Tibial artery (tissue), 4 donors: ENCODE data around the gene ATP2A3.
A peak's percentile ranks its signal among the peaks of the same experiment; 100 is the strongest.

Experiments
- DNase-seq, 2 donors: peaks; one replicate each; pipeline ENCODE4 v3.0.0-alpha.2; 2019
- H3K27ac ChIP-seq, 2 donors: fragments of 200-600 bp; sonication (generic) in 1 of 2; 1 replicate in 1 of 2; 2 replicates in 1 of 2; pipeline ENCODE4 v1.5.1; 2018 to 2019; ENCODE audit warnings: mild to moderate bottlenecking in 1 of 2
- H3K27me3 ChIP-seq, 2 donors: fragments of 200-600 bp; sonication (generic) in 1 of 2; one replicate each; pipeline versions ENCODE4 v1.5.1 to v1.6.0; 2016 to 2019
- H3K36me3 ChIP-seq, 3 donors: fragments of 200-600 bp; sonication (generic) in 2 of 3; one replicate each; pipeline ENCODE4 v1.5.1; 2016 to 2019; ENCODE audit warnings: mild to moderate bottlenecking in 2 of 3
- H3K4me1 ChIP-seq, 4 donors: fragments of 200-600 bp; sonication (generic) in 2 of 4; 1 replicate in 3 of 4; 2 replicates in 1 of 4; pipeline ENCODE4 v1.5.1; 2016 to 2019
- H3K4me3 ChIP-seq, 2 donors: fragments of 200-600 bp; sonication (generic) in 1 of 2; 1 replicate in 1 of 2; 2 replicates in 1 of 2; pipeline ENCODE4 v1.5.1; 2018 to 2019; ENCODE audit warnings: mild to moderate bottlenecking in 2 of 2
- H3K9me3 ChIP-seq, 3 donors: fragments of 200-600 bp; sonication (generic) in 1 of 3; one replicate each; pipeline ENCODE4 v1.5.1; 2016 to 2019
- intact Hi-C: fragments of 100-400 bp; cut with DNase I; formaldehyde crosslinking; loops from one replicate; pipeline ENCODE4 v1.15.0; 2023; ENCODE audit warnings: low total_unique reads
- TF ChIP-seq, protein P1 (sequence below), 2 experiments: fragments of 200-600 bp in 1 of 2; fragments of 450-650 bp in 1 of 2; IDR thresholded peaks; one replicate each; pipeline ENCODE4 v1.5.1; 2017 to 2019; ENCODE audit warnings: antibody characterized with exemption in 2 of 2, mild to moderate bottlenecking in 1 of 2, moderate library complexity in 1 of 2

ATP2A3 gene

DNA sequence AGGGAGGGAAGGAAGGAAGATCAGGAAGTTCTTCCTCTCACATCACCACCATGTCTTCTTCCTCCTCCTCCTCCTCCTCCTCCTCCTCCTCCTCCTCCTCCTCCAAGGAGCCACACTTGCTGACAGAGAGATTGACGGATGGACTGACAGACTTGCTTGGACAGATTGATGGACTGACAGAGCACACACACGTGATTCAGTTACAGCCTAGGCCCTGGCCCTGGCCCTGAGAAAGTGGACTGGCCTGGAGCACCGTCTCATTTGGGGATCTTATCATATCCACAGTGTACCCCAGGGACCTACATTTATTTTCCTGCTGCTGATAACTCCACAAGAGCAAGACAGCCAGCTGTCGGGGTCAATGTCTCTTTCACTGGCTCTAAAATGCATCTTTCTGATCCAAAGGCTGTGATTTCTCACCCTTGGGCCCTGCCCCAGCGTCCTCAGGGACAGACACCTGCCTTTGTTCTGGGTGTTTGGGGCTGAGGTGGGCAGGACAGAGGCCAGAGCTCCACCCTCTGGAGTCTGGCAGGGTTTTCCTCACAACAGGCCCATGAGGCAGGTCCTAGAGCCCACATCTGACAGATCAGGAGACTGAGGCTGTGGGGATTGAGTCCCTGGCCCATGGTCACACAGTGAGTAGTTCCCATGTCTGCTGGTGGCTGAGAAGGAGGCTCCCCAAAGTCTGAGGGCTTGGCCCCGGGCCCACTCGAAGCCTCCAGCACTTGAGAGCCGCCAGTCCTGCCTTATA, 45.7 kb downstream of the ATP2A3 start:
- Histone ChIP-seq H3K9me3 (no peaks in the 10 kb centered on the region), H3K4me1 (peaks cover 11 to 82% (median 49%) of the 10 kb centered on the region in 4 donors), H3K27me3 (no peaks in the 10 kb centered on the region), H3K36me3 (no peaks in the 10 kb centered on the region), H3K4me3 (no peak overlapping the region), H3K27ac (peak overlapping the region; percentile 84 to 91)
- intact Hi-C loops: no loop called here
- TF ChIP-seq, protein P1, sequence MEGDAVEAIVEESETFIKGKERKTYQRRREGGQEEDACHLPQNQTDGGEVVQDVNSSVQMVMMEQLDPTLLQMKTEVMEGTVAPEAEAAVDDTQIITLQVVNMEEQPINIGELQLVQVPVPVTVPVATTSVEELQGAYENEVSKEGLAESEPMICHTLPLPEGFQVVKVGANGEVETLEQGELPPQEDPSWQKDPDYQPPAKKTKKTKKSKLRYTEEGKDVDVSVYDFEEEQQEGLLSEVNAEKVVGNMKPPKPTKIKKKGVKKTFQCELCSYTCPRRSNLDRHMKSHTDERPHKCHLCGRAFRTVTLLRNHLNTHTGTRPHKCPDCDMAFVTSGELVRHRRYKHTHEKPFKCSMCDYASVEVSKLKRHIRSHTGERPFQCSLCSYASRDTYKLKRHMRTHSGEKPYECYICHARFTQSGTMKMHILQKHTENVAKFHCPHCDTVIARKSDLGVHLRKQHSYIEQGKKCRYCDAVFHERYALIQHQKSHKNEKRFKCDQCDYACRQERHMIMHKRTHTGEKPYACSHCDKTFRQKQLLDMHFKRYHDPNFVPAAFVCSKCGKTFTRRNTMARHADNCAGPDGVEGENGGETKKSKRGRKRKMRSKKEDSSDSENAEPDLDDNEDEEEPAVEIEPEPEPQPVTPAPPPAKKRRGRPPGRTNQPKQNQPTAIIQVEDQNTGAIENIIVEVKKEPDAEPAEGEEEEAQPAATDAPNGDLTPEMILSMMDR (IDR thresholded peaks at IDR 0.05): peak in 1 of 2 experiments; percentile 22
- no peak for DNase-seq

DNA sequence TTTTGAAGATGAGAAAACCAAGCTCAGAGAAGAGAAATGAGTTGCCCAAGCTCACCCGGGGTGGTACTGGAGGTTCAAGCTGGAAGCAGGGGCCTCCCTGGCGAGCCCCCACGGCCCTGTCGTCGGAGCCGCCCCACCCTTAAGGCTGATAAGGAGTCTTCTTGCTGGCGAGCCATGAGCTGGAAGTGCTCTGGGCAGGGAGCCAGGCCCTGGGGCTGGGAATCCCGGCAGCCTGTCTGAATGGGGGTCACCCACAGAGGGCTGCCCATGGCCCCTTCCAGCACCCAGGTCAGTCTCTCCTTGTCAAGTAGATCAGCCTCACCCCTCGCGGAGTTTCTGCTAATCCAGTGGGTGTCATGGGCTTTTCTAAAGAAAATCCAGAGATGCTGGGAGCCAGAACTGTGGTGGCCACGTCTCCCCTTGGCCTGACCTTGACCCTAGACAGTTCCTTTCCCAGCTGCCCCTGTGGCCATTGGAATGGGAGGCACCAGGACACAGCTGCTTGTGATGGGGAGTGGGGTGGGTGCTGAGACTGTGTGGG, 46.8 kb downstream of the ATP2A3 start:
- intact Hi-C loops: no loop called here
- H3K27me3 ChIP-seq: no peaks in the 10 kb centered on the region
- peak overlapping the region; percentile 84 to 91 for H3K27ac ChIP-seq
- no peaks in the 10 kb centered on the region for H3K36me3 ChIP-seq
- peaks cover 11 to 88% (median 47%) of the 10 kb centered on the region in 4 donors for H3K4me1 ChIP-seq
- H3K4me3 ChIP-seq: no peak overlapping the region
- TF ChIP-seq, protein P1 (IDR thresholded peaks at IDR 0.05): no peak
- H3K9me3 ChIP-seq: no peaks in the 10 kb centered on the region
- DNase-seq: no peak

DNA sequence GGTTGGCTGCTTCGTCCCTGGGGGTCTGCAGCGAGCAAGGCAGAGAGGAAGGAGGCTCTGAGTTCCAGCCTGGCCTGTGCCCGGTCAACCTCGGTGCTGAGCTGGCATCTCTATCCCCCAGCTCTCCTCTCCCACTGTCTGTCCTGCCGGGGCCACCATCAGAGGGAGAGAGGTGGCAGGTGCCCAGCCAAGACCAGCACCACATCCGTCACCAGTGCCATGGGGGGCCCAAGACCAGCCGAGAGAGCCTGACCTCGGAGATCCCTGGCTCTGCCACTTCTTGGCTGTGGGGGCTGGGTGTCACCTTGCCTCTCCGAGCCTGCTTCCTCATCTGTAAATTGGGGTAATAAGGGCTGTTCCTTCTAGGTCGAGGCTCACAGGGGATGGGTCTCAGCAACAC, 47.4 kb downstream of the ATP2A3 start:
- Histone ChIP-seq H3K9me3 (no peaks in the 10 kb centered on the region), H3K36me3 (no peaks in the 10 kb centered on the region), H3K4me3 (peak overlapping the region; percentile 53 to 63), H3K4me1 (peaks cover 11 to 88% (median 42%) of the 10 kb centered on the region in 4 donors), H3K27ac (peak overlapping the region; percentile 84 to 91), H3K27me3 (no peaks in the 10 kb centered on the region)
- no peak for DNase-seq
- TF ChIP-seq, protein P1 (IDR thresholded peaks at IDR 0.05): no peak
- intact Hi-C loops: no loop called here

DNA sequence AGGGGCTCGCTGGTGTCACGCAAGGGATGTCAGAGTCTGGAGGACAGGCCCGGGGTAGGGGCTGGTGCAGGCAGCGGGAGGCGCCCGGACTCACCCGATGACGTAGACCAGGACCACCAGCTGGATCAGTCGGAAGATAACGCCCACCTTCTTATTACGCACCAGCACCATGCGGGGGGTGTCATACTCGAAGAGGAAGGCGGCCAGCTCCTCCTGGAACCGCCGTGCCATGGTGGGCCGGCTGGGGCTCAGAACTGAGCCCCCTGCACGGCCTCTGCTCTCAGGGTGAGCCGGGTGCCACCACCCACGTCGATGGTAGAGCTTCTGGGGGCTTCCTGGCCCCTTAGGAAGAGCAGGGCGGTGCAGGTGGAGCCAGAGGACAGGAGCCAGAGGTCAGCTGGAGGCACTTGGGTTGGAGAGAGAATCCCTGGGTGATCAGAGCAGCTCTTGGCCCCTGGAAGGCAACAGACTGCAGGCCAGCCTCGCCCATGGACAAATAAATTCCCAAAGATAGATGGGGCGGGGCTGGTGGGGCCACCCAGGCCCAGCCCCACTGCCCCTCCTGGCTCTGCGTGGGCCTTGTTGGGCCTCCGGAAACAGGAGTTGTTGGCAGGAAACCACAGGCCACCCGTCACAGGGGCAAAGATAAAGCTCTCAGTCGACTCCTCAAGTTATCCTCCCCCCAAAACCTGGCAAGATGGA, 48.1 kb downstream of the ATP2A3 start, which contains the start of gene P2RX1:
TSS of gene P2RX1 (minus strand) at position 471 of the 702 bp plus-strand sequence. CDS start at position 231, 240 bp downstream.
- intact Hi-C loops: no loop called here
- H3K9me3 ChIP-seq: no peaks in the 10 kb centered on the region
- H3K4me3 ChIP-seq: peak within 1 kb of the TSS; percentile 53 to 63
- no peaks in the 10 kb centered on the region for H3K36me3 ChIP-seq
- DNase-seq: peak; percentile 55 to 91
- TF ChIP-seq, protein P1 (IDR thresholded peaks at IDR 0.05): no peak
- no peaks in the 10 kb centered on the region for H3K27me3 ChIP-seq
- peak within 1 kb of the TSS; percentile 84 to 91 for H3K27ac ChIP-seq
- H3K4me1 ChIP-seq: peaks cover 11 to 88% (median 40%) of the 10 kb centered on the region in 4 donors

DNA sequence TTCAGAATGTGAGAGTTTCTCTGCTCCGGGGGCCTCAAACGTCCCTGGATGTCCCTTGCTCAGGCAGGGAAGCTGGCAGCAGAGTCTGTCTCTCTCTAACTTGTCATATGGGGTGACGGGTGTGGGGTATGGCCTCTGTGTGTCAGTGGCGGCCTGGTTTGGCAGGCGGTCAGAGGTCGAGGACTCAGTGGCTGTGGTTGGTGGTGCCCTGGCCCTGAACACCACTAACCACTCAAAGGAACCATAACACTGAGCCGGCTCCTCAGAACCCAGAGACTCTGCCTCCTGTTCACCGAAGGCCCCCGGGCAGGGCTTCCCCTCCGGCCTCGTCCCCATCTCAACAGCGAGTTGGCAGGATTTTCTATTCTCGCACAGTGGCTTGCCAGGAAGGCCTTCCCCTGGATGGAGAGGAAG, 48.6 kb downstream of the ATP2A3 start:
- Histone ChIP-seq H3K9me3 (no peaks in the 10 kb centered on the region), H3K36me3 (no peaks in the 10 kb centered on the region), H3K27ac (peak overlapping the region; percentile 84 to 91), H3K4me3 (peak overlapping the region; percentile 53 to 63), H3K27me3 (no peaks in the 10 kb centered on the region), H3K4me1 (peaks cover 11 to 82% (median 36%) of the 10 kb centered on the region in 4 donors)
- TF ChIP-seq, protein P1 (IDR thresholded peaks at IDR 0.05): no peak
- DNase-seq: no peak
- intact Hi-C loops: no loop called here
